Naive B cell (primary cell): ENCODE measurements around the gene MCUR1. TPM values are rescaled to one million over a fixed set of nuclear protein-coding genes. Genes with fewer than 3 reads are reported as not detected.

ENCODE experiments used
- ATAC-seq, 2 donors: fragments of 150-1000 bp; cut with Tn5 transposase; 2 replicates each; pipeline ENCODE4 v1.10.0; 2021; ENCODE audit warnings: low read depth in 2 of 2, mild to moderate bottlenecking in 2 of 2, moderate library complexity in 2 of 2
- DNase-seq: peaks from one replicate; pipeline ENCODE4 v3.0.0; 2022
- H3K27ac Mint-ChIP-seq, 6 donors: one replicate each; pipeline ENCODE4 v1.8.0; 2020 to 2022; ENCODE audit warnings: mild to moderate bottlenecking in 6 of 6, mixed read lengths in 6 of 6, moderate library complexity in 5 of 6, inconsistent platforms in 2 of 6
- H3K27me3 Mint-ChIP-seq, 3 donors: one replicate each; pipeline ENCODE4 v1.8.0; 2021 to 2022; ENCODE audit warnings: mixed read lengths in 3 of 3, mild to moderate bottlenecking in 1 of 3
- H3K36me3 Mint-ChIP-seq, 2 donors: one replicate each; pipeline ENCODE4 v1.8.0; 2020 to 2022; ENCODE audit warnings: mixed read lengths in 2 of 2, inconsistent platforms in 1 of 2, mild to moderate bottlenecking in 1 of 2
- H3K4me1 Mint-ChIP-seq, 3 donors: one replicate each; pipeline ENCODE4 v1.8.0; 2020 to 2022; ENCODE audit warnings: mixed read lengths in 3 of 3, inconsistent platforms in 1 of 3, mild to moderate bottlenecking in 1 of 3, moderate library complexity in 1 of 3
- H3K4me3 Mint-ChIP-seq, 8 donors: one replicate each; pipeline ENCODE4 v1.8.0; 2020 to 2022; ENCODE audit warnings: mild to moderate bottlenecking in 8 of 8, mixed read lengths in 8 of 8, moderate library complexity in 8 of 8, inconsistent platforms in 2 of 8
- H3K9me3 Mint-ChIP-seq, 7 donors: one replicate each; pipeline ENCODE4 v1.8.0; 2020 to 2022; ENCODE audit warnings: mixed read lengths in 7 of 7, mild to moderate bottlenecking in 5 of 7, inconsistent platforms in 2 of 7, moderate library complexity in 1 of 7
- polyA plus RNA-seq, 6 donors: library from polyadenylated mRNA; unstranded; fragments of 300-500 nt; fragmentation: Illumina TruSeq; gene quantifications; one replicate each; pipeline ENCODE4 v1.2.3, GENCODE V29; 2021; ENCODE audit warnings: low read depth in 6 of 6

The MCUR1 gene
- polyA plus RNA-seq, 6 donors from 2014 or later: 5.4 to 11.5 (median 9.8) TPM

DNA sequence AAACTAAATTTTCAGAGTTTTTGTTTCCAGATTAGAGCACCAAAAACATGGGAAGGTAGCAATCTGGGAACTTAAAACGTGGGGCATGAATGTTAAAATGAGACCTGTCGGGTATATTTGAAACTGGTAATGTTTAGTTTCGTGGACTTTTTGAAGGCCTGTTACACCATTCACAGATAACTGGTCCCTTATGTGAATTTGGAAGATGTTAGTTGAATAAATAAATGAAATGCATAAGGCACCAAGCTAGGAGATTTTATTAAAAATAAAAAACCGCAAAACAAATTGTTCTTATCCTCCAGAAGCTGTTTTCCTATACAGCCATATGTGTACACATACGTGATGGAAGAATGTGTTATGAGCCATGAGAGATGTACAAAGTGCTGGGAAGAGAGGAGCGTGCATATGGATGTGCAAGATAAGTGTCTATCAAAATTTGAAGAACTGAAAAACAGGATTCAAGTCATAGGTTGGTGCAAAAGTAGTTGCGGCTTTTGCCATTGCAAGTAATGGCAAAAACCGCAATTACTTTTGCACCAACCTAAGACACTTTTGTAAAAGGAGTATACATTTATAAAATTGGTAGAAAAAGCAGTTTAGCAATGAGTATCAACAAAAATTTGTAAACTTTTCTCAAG lies 700 bp upstream of the MCUR1 start:
- Mint-ChIP-seq H3K27ac (peak overlapping the region in 5 of 6 donors; percentile 65 to 92 (median 82)), H3K4me1 (peaks cover 19 to 36% (median 32%) of the 10 kb centered on the region in 3 donors), H3K27me3 (no peaks in the 10 kb centered on the region), H3K36me3 (no peaks in the 10 kb centered on the region), H3K4me3 (peak overlapping the region; percentile 77 to 94 (median 88)), H3K9me3 (no peaks in the 10 kb centered on the region)
- no peak for ATAC-seq
- no peak for DNase-seq

DNA sequence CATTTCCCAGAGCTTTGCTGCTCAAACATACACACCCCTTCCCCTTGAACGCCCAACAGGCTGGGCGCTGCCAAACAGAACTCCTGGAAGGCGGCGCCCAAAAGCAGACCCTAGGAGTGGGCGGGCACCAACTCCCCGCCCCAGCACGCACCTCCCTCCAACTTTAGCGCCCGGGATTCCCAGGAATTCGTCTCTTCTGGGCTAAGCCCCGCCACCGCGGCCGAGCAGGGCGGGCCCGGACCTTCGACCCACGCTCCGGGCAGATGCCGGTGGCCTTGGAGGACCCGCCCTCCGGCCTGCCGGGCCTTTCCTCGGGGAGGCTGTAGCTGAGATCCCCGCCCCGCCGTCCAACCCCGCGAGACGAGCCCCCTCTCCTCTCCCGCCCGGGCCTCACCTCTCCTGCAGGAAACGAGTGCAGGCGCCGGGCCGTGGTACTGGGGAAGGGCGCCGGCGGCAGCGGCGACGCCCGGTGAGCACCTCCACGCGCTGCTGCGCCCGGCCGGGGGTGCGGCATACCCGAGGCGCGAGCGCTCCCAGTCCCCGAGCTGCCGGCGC lies 659 bp downstream of the MCUR1 start:
- ATAC-seq: peak; percentile 26 to 29
- DNase-seq: no peak
- peak overlapping the region; percentile 79 to 92 (median 88) for H3K27ac Mint-ChIP-seq
- H3K4me1 Mint-ChIP-seq: peaks cover 19 to 36% (median 34%) of the 10 kb centered on the region in 3 donors
- peak overlapping the region; percentile 77 to 96 (median 92) for H3K4me3 Mint-ChIP-seq
- no peaks in the 10 kb centered on the region for H3K9me3 Mint-ChIP-seq
- H3K27me3 Mint-ChIP-seq: no peaks in the 10 kb centered on the region
- no peaks in the 10 kb centered on the region for H3K36me3 Mint-ChIP-seq

DNA sequence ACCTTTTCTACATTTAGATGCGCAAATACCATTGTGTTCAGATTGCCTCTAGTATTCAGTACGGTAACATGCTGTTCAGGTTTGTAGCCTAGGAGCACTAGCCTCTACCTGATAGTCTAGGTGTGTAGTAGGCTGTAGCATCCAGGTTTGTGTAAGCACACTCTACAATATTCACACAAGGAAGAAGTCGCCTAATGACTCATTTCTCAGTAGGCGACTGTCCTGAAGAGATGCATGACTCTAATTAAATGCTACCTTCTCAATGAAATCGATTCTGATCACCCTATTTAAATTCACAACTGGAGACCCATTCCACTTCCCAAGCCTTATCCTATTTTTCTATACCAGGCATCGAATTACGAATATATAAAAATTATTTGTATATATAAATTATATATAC lies 1.3 kb downstream of the MCUR1 start:
- peak overlapping the region; percentile 77 to 96 (median 92) for H3K4me3 Mint-ChIP-seq
- ATAC-seq (no peak), DNase-seq (no peak)
- H3K27ac Mint-ChIP-seq: peak overlapping the region in 5 of 6 donors; percentile 51 to 90 (median 80)
- H3K36me3 Mint-ChIP-seq: no peaks in the 10 kb centered on the region
- H3K4me1 Mint-ChIP-seq: peaks cover 19 to 36% (median 36%) of the 10 kb centered on the region in 3 donors
- no peaks in the 10 kb centered on the region for H3K27me3 Mint-ChIP-seq
- no peaks in the 10 kb centered on the region for H3K9me3 Mint-ChIP-seq

- no peaks in the 10 kb centered on the region for H3K9me3 Mint-ChIP-seq
- DNase-seq (no peak), ATAC-seq (no peak)
- peak overlapping the region in 1 of 6 donors; percentile 85 for H3K27ac Mint-ChIP-seq
- no peaks in the 10 kb centered on the region for H3K36me3 Mint-ChIP-seq
- H3K4me3 Mint-ChIP-seq: peak overlapping the region in 3 of 8 donors; percentile 2 to 94 (median 21)
- no peaks in the 10 kb centered on the region for H3K27me3 Mint-ChIP-seq
- H3K4me1 Mint-ChIP-seq: peaks cover 19 to 36% (median 36%) of the 10 kb centered on the region in 3 donors
Measured at GRCh38 chr6:13812359-13812642, 2.1 kb downstream of the MCUR1 start.

GRCh38 chr6:13811627-13812358 lies 2.6 kb downstream of the MCUR1 start:
- DNase-seq (no peak), ATAC-seq (no peak)
- no peaks in the 10 kb centered on the region for H3K27me3 Mint-ChIP-seq
- H3K4me1 Mint-ChIP-seq: peaks cover 19 to 36% (median 36%) of the 10 kb centered on the region in 3 donors
- peak overlapping the region in 3 of 8 donors; percentile 2 to 94 (median 30) for H3K4me3 Mint-ChIP-seq
- H3K36me3 Mint-ChIP-seq: no peaks in the 10 kb centered on the region
- H3K9me3 Mint-ChIP-seq: no peaks in the 10 kb centered on the region
- peak overlapping the region in 3 of 6 donors; percentile 25 to 61 (median 47) for H3K27ac Mint-ChIP-seq

DNA sequence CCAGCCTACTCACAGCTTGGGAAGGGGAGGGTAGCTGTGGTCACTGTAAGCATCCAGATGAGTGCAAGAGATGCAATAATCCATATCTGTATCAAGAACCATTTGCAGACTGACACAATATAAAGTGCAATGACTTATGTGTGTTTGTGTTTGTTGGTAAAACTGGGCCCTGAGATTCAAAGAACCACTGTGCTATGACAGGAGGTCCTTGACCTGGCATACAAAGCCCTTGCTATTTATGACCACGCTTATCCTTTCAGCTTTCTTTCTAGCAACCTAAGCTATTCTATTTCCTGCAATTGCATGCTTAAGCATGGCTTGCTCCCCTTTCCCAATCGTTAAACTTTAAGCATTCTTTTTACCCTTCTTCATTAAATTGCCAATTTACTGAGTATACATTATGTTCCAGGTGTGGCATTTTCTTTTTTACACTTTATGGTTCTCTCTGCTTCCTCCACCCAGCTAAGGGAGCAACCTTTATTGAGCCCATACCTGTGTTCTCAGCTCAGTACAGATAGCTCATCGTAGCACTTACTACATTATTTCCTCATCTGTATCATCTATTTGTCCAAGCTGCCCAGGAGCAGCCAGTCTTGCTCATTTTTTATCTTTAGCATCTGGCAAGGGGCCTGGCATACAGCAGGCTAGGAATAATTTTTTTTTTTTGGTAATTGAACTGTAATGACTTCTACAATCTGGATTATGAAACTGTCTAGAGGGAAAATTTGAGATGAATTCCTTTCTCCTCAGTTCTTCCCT lies 3.5 kb downstream of the MCUR1 start:
- ATAC-seq: no peak
- H3K4me1 Mint-ChIP-seq: peaks cover 19 to 36% (median 36%) of the 10 kb centered on the region in 3 donors
- DNase-seq: no peak
- no peaks in the 10 kb centered on the region for H3K27me3 Mint-ChIP-seq
- H3K4me3 Mint-ChIP-seq: peak overlapping the region in 1 of 8 donors; percentile 94
- peak overlapping the region in 5 of 6 donors; percentile 17 to 61 (median 25) for H3K27ac Mint-ChIP-seq
- H3K9me3 Mint-ChIP-seq: no peaks in the 10 kb centered on the region
- peaks cover 0 to 2% of the 10 kb centered on the region in 2 donors for H3K36me3 Mint-ChIP-seq

DNA sequence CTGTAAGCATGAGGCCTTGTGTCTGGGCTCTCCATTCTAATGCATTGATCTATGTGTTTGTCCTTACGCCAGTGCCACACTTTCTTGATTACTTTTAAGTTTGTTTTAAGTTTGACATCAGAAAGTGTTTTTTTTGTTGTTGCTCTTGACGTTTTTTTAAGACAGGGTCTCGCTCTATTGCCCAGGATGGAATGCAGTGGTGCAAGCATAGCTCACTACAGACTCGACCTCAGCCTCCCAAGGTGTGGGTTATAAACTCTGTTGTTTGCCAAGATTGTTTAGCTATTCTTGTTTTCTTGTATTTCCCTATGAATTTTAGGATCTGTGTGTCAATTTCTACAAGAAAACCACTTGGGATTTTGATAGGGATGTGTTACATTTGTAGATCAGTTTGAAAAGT lies 5.6 kb downstream of the MCUR1 start:
- no peak for ATAC-seq
- Mint-ChIP-seq H3K9me3 (no peaks in the 10 kb centered on the region), H3K36me3 (peaks cover 0 to 10% of the 10 kb centered on the region in 2 donors), H3K4me1 (peaks cover 14 to 30% (median 30%) of the 10 kb centered on the region in 3 donors), H3K27ac (peak overlapping the region in 1 of 6 donors; percentile 31), H3K4me3 (peak overlapping the region in 1 of 8 donors; percentile 28), H3K27me3 (no peaks in the 10 kb centered on the region)
- DNase-seq: no peak

GRCh38 chr6:13807696-13808095 lies 6.7 kb downstream of the MCUR1 start:
- Mint-ChIP-seq H3K27ac (peak overlapping the region in 1 of 6 donors; percentile 61), H3K4me3 (no peak overlapping the region), H3K27me3 (no peaks in the 10 kb centered on the region), H3K9me3 (no peaks in the 10 kb centered on the region), H3K4me1 (peaks cover 4 to 23% (median 22%) of the 10 kb centered on the region in 3 donors), H3K36me3 (peaks cover 0 to 10% of the 10 kb centered on the region in 2 donors)
- ATAC-seq (no peak), DNase-seq (no peak)

- Mint-ChIP-seq H3K4me1 (peaks cover 0 to under 1% (median 0%) of the 10 kb centered on the region in 3 donors), H3K27ac (no peak overlapping the region), H3K4me3 (no peak overlapping the region), H3K27me3 (no peaks in the 10 kb centered on the region), H3K9me3 (no peaks in the 10 kb centered on the region), H3K36me3 (peaks cover 0 to 17% of the 10 kb centered on the region in 2 donors)
- DNase-seq (no peak), ATAC-seq (no peak)
Measured at GRCh38 chr6:13803581-13803980, 10.8 kb downstream of the MCUR1 start.

DNA sequence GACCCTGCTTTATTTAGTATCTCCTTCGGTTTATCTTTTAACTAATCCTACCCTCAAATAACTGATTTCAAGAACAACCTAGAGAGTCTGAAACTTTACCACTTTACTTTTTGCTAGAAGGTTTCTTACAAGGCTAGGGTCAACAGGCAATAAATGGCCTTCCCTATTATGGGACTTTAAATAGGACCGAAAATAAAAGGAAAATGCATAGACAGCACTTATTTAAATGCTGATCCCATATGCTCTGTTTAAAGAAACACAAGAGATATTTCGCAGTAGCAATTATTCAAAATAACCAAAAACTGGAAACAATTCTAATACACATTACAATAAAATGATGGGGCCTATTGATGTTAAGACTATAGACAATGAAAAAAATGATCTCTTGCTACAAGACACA lies 13.7 kb downstream of the MCUR1 start:
- H3K36me3 Mint-ChIP-seq: peaks cover 0 to 12% of the 10 kb centered on the region in 2 donors
- no peaks in the 10 kb centered on the region for H3K9me3 Mint-ChIP-seq
- no peak overlapping the region for H3K4me3 Mint-ChIP-seq
- ATAC-seq (no peak), DNase-seq (no peak)
- H3K4me1 Mint-ChIP-seq: peaks cover 0 to 1% (median 1%) of the 10 kb centered on the region in 3 donors
- H3K27me3 Mint-ChIP-seq: no peaks in the 10 kb centered on the region
- peak overlapping the region in 1 of 6 donors; percentile 83 for H3K27ac Mint-ChIP-seq

- DNase-seq (no peak), ATAC-seq (no peak)
- peaks cover 0 to 10% (median 9%) of the 10 kb centered on the region in 3 donors for H3K4me1 Mint-ChIP-seq
- H3K27ac Mint-ChIP-seq: no peak overlapping the region
- no peak overlapping the region for H3K4me3 Mint-ChIP-seq
- peaks cover 8 to 11% of the 10 kb centered on the region in 2 donors for H3K36me3 Mint-ChIP-seq
- no peaks in the 10 kb centered on the region for H3K27me3 Mint-ChIP-seq
- H3K9me3 Mint-ChIP-seq: no peaks in the 10 kb centered on the region
Measured at GRCh38 chr6:13796781-13797180, 17.6 kb downstream of the MCUR1 start.

DNA sequence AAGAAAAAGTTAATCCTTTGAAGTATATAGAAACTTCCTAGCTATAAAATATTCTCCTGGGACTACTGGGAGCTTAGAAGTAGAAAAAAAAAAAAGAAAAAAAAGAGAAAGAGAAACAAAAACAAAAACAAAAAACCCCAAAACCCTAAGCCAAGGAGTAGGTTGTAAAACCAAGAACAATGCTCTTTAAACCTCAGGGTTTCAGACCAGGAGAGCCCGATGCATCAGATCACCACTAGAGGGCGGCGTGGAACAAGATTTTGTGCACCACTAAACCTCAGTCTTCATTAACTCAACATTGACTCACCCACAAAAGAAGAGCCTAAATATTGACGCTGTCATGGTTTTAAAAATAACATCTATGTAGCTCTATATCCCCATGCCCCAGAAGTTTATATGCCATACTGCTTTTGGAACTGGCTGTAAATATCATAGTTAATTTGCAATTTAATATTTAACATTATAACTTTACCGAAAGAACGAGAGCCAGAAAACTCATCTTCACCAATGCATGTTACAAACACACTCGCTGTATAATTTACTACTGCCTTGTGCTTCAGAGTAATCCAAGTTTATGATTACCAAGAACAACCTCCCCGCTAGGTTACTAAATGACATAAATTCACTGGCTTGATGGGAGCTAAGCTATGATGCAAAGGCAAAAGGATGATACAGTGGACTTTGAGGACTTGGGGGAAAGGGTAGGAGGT lies 19.2 kb downstream of the MCUR1 start:
- peak overlapping the region in 3 of 6 donors; percentile 7 to 64 (median 7) for H3K27ac Mint-ChIP-seq
- H3K36me3 Mint-ChIP-seq: peaks cover 5 to 8% of the 10 kb centered on the region in 2 donors

More for the DNA sequence above, 19.2 kb downstream of the MCUR1 start:
- peak; percentile 99 for ATAC-seq
- Mint-ChIP-seq H3K27me3 (no peaks in the 10 kb centered on the region), H3K9me3 (no peaks in the 10 kb centered on the region), H3K4me3 (no peak overlapping the region), H3K4me1 (peaks cover 0 to 10% (median 9%) of the 10 kb centered on the region in 3 donors)
- DNase-seq: peak; percentile 64
